Renal cortical epithelial cell (primary cell): ENCODE data around the gene GJA5. TPM values are rescaled to one million over a fixed set of nuclear protein-coding genes. Genes with fewer than 3 reads are reported as not detected.

Experiments
- DNase-seq: peaks from one replicate; pipeline ENCODE4 v3.0.0-alpha.2; 2011; ENCODE audit warnings: low read depth
- total RNA-seq: library from RNA; depleted of rRNA; stranded (reverse); fragments of >200 nt; gene quantifications from 2 replicates; pipeline ENCODE4 v1.2.3, GENCODE V29; 2014

The GJA5 gene
- total RNA-seq, result 0.10 and 0.87 TPM in 2 replicates

GRCh38 chr1:147760481-147761260, at the start of gene GJA5:
Gene GJA5 (minus strand): TSS chr1:147760602. CDS start chr1:147759238, 1,364 bp downstream.
- no peak for DNase-seq

- DNase-seq, result no peak
Measured at GRCh38 chr1:147809236-147809635, 48.8 kb upstream of the GJA5 start.

- DNase-seq, result peak; percentile 70
Measured at GRCh38 chr1:147808025-147808424, 47.6 kb upstream of the GJA5 start.

GRCh38 chr1:147807405-147807804, 47.0 kb upstream of the GJA5 start:
- DNase-seq, result no peak

GRCh38 chr1:147804942-147805723, 44.7 kb upstream of the GJA5 start:
- no peak for DNase-seq

- no peak for DNase-seq
Measured at GRCh38 chr1:147800804-147801203, 40.4 kb upstream of the GJA5 start.

GRCh38 chr1:147798731-147799130, 38.3 kb upstream of the GJA5 start:
- no peak for DNase-seq

- no peak for DNase-seq
Measured at GRCh38 chr1:147794570-147794969, 34.2 kb upstream of the GJA5 start.

- peak; percentile 12 for DNase-seq
Measured at GRCh38 chr1:147791876-147792275, 31.5 kb upstream of the GJA5 start.

- DNase-seq, result no peak
Measured at GRCh38 chr1:147787765-147788164, 27.4 kb upstream of the GJA5 start.

GRCh38 chr1:147786536-147786935, 26.1 kb upstream of the GJA5 start:
- no peak for DNase-seq

GRCh38 chr1:147785794-147786506, 25.5 kb upstream of the GJA5 start:
- no peak for DNase-seq

GRCh38 chr1:147784941-147785340, 24.5 kb upstream of the GJA5 start:
- DNase-seq, result no peak

- DNase-seq, result peak; percentile 89
Measured at GRCh38 chr1:147781056-147781471, 20.7 kb upstream of the GJA5 start.

GRCh38 chr1:147777694-147778093, 17.3 kb upstream of the GJA5 start:
- DNase-seq, result no peak

GRCh38 chr1:147773215-147773715, 12.9 kb upstream of the GJA5 start:
- no peak for DNase-seq

GRCh38 chr1:147772570-147772969, 12.2 kb upstream of the GJA5 start:
- no peak for DNase-seq

GRCh38 chr1:147771226-147772125, 11.1 kb upstream of the GJA5 start:
- peak; percentile 61 for DNase-seq

GRCh38 chr1:147769106-147769505, 8.7 kb upstream of the GJA5 start:
- no peak for DNase-seq

GRCh38 chr1:147768582-147768981, 8.2 kb upstream of the GJA5 start:
- no peak for DNase-seq

- DNase-seq, result no peak
Measured at GRCh38 chr1:147768101-147768500, 7.7 kb upstream of the GJA5 start.
